ENCODE data around the gene CFAP410.

CFAP410 gene

DNA sequence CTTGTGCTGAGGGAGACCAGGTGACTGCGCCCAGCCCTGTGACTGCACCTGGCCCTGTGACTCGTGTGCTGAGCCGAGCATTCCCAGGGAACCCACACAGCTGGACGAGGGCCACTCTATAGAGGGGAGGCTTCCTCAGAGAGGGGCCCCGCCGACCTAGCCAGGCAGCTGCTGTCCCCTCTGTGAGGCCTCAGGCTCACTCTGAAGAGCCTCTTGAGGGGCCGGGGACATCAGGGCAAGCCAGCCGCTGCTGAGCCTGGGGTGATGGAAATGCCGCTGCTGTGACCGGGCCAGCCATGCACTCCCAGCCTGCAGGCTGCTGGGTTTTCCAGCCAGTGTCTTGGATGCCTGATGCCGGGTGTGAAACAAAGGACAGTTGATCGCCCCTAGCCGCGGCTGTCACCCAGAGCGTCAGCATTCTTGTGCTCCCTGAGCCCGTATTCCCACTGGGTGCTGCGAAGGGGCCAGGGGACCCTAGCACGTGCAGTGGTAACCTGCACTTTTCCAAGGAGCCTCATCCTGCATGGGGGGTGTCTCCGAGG lies 21.9 kb downstream of the CFAP410 start:
- TF ChIP-seq, protein P1, sequence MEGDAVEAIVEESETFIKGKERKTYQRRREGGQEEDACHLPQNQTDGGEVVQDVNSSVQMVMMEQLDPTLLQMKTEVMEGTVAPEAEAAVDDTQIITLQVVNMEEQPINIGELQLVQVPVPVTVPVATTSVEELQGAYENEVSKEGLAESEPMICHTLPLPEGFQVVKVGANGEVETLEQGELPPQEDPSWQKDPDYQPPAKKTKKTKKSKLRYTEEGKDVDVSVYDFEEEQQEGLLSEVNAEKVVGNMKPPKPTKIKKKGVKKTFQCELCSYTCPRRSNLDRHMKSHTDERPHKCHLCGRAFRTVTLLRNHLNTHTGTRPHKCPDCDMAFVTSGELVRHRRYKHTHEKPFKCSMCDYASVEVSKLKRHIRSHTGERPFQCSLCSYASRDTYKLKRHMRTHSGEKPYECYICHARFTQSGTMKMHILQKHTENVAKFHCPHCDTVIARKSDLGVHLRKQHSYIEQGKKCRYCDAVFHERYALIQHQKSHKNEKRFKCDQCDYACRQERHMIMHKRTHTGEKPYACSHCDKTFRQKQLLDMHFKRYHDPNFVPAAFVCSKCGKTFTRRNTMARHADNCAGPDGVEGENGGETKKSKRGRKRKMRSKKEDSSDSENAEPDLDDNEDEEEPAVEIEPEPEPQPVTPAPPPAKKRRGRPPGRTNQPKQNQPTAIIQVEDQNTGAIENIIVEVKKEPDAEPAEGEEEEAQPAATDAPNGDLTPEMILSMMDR (IDR thresholded peaks at IDR 0.05), result no peak

DNA sequence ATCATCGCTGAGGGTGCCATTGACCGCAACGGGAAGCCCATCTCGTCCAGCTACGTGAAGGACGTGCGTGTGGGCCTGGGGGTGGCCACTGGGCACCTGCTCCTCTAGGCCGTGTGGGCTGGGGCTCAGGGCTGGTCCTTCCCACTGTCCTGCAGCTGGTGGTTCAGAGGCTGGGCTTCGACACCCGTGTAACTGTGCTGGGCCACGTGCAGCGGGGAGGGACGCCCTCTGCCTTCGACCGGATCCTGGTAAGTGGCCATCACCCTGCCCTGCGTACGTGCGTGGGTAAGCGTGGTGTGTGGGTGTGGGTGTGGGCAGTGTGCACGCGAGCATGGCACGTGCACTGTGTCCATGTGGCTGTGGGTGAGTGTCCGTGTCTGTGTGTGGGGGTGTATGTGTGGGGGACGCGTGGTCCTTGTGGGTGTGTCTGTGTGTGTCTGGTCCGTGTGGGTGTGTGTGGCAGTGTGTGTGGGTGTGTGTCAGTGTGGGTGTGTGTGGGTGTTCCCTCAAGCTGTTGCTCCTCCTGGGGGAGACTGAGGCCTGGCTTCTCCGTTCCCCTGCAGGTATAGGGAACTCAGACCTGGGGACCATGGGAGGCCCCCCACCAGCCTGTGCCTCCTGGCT lies 22.8 kb downstream of the CFAP410 start:
- TF ChIP-seq, protein P1 (IDR thresholded peaks at IDR 0.05), result no peak

DNA sequence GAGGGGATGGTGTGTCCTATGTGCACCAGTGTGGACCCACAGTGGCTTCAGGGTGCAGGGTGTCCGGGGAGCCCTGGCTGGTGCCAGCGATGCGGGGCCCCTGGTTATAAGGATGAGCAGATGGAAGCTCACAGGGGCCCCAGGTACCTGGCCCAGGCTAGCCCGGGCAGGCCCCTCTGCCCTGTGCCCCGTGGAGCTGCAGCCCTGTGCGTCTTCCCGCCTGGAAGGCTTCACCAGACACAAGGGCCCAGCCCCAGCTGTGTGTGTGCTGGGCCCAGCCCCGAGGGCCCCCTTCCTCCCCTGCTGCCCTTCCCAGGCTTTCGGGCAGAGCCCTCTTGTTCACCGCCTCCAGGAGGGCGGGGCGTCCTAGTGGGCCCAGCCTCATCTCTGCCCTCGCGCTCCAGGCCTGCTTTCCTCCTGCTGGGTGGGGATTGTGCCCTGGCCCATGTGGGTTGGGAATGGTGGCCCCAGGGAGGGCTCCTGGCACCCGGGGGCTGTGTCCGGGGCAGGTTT lies 23.4 kb downstream of the CFAP410 start:
- TF ChIP-seq, protein P1 (IDR thresholded peaks at IDR 0.05), result no peak

DNA sequence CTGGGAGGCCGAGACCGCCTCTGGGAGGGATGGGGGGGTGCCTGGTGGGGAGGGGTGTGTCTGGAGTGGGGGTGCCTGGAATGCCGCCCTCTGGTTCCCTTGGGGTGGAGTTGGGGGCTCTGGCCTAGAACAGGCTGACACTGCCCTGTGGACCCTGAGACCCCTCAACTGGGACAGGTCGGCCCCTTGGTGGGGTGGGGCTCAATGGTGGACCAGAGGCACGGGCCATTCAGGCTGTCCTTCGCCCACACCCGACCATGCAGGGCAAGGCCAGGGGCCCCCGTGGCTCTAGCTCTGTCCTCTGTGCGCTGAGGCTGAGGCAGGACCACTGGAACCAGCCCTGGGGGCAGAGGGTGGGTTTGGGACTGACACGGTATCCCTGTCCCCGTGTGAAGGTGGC lies 24.6 kb downstream of the CFAP410 start:
- TF ChIP-seq, protein P1 (IDR thresholded peaks at IDR 0.05), result no peak

DNA sequence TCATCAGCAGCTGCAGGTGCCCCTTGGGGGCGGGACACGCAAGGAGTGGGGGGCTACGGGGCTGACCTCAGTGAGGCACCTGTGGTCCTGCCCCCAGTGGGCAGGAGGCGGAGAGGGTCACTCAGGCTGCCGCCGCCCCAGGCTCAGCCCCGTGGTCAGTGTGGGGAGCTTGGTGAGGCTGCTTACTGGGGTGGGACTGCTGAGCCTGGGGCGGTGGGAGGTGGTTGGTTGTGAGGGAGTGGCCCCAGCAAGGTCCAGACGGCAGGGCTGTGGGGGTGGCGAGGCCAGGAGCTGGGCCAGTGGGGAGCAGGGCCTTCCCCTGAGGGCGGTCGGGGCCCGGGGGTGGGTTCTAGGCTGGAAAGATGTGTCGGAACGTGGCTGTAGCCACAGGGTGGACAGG lies 25.1 kb downstream of the CFAP410 start:
- TF ChIP-seq, protein P1 (IDR thresholded peaks at IDR 0.05), result no peak

DNA sequence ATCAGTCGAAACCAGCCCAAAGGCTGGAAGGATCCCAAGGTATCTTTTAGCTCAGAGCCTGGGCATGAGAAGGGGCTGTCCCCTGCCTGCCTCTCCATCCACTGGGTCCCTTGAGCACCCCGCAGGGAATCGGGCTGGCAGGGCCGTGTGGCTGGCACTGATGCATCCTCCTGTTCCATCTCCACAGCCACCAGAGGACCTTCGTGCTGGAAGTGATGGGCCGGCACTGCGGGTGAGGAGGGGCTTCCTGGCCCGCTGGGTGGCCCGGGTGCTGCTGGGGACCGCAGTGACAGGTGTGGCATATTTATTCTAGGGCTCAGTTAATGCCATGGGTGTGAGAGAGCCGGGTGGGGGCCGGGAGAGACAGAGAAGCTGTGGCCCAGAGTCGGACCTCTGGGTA lies 25.7 kb downstream of the CFAP410 start:
- TF ChIP-seq, protein P1 (IDR thresholded peaks at IDR 0.05), result no peak

DNA sequence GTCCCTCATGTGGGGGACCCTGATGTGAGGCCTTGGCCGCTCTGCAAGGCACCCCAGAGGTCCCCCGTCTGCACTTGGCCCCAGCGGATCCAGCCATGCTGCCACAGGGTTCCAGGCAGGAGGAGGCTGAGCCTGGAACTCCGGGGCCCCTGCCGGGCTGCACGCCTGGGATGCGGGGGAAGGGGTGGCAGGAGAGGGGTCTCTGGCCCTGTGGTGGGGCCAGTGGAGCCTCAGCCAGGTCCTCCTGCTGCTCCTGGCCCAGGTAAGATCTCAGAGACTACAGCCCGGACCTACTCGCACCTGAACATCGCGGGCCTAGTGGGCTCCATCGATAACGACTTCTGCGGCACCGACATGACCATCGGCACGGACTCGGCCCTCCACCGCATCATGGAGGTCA lies 26.5 kb downstream of the CFAP410 start:
- TF ChIP-seq, protein P1 (IDR thresholded peaks at IDR 0.05), result no peak

All from LNCAP (cell line).